ENCODE measurements around the gene CLDN5.

CLDN5 gene

DNA sequence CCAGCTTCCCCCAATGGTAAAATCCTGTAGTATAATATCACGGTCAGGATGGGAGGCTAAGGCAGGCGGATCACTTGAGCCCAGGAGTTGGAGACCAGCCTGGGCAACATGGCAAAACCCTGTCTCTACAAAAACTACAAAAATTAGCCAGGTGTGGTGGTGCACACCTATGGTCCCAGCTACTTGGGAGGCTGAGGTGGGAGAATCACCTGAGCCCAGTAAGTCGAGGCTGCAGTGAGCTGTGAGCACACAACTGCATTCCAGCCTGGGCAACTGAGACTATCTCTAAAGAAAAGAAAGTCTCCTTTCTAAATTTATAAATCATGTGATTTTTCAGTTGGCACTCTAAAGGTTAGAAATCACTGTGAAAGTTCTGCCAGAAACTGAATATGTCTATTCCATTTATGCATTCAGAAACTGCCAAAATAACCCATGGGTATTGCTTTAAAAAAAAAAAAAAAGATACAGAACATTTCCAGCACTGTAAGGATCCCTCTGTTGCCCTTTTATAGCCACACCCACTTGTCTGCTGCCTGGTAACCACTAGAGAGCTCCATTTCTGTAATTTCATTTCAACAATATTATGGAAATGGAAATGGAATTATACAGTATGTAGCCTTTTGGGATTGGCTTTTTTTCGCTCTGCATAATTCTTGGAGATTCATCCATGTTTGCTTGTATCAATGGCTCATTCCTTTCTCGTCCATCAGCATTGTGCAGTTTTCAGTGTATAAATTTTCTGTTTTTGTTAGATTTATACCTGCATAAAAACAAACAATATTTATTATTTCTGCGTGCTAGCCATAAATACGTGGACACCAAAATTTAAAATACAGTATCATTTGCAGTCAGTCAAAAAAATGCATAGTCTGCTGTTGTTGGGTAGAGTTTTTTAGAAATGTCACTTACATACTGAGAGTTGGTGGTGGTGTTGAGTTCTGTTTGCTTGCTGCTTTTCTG lies 35.0 kb downstream of the CLDN5 start:
- in situ Hi-C loops (cut with HindIII; ENCODE audit: low sequenced_read_pairs), result no loop called here

DNA sequence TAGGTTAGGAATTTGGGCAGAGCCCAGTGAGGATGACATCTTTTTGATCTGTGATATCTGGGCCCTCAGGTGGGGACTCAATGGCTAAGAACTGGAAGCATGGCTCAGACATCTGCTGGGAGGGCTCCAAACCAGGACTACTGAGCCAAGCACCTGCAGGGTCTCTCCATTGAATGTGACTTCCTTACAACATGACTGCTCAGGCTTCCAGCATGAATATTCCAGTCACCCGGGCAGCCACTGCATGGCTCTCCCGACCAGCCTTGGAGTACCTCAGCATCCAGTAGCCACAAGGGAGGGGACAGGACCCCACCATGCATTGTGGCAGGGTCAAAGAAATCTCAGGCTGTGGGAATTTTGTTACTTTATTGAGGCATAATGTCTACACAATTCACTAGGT lies 35.9 kb downstream of the CLDN5 start:
- in situ Hi-C loops (cut with HindIII; ENCODE audit: low sequenced_read_pairs), result no loop called here

DNA sequence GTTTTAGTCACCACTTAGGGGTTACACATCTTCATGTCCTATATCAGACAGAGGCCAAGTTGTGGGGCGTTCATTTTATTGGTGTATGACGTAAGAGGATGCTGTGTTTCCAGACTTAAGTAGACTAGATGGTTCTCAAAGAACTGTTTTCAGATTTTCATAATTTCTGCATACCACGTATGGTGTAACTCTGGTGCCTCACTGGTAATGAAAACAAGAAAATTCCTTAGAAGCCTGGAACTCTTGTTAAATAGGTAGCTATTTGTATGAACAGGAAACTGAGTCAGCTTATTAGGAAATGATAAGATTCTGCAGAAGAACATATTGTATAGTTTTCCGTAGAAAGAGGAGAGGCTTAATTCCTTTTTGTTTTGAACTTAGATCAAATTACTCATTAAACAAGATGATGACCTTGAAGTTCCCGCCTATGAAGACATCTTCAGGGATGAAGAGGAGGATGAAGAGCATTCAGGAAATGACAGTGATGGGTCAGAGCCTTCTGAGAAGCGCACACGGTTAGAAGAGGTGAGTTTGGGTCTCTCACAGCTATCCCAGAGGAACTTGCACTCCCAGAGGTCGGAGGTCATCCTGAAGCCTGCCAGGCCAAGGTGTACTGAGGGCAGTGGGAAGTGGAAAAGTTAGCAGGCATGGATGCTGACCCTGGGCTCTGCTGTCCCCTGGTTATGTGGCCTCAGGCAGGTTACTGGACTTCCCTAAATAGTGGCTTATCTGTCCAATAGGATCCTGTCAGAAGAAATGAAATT lies 40.5 kb downstream of the CLDN5 start:
- in situ Hi-C loops (cut with HindIII; ENCODE audit: low sequenced_read_pairs), result no loop called here

DNA sequence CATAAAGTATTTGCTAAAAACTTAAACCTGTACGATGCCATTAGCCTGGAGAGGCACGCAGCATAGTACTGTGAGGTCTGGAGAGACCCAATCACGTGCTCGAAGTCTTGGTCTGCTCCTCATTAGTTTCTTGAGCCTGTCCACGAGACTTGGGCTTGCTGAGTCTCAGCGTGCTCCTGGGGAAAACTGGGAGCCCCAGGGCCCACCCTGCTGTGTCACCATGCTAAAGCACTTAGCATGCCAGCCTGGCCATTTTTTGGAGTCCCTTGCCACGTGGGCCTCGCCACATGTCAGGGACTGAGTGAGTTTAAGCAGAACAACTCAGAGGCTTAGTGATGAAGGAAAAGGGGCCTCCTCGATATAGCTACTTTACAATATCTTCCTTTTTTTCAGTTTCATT lies 41.9 kb downstream of the CLDN5 start:
- in situ Hi-C loops (cut with HindIII; ENCODE audit: low sequenced_read_pairs), result no loop called here

DNA sequence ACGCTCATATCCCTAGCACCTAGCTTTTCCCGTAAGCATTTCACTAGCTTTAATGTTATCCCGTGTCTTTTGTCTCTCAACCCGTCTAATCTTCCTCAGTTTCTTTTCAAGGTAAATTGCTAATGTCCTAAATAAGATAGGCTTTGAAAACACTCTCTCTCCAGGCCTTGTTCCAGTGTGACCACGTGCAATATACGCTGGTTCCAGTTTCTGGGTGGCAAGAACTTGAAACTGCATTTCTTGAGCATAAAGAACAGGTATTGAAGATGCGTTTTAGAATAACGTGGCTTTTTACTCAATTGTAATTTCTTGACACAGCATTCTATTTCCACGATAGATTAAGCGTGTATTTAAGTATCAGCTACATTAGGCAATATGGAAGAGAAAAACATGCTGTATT lies 43.4 kb downstream of the CLDN5 start:
- in situ Hi-C loops (cut with HindIII; ENCODE audit: low sequenced_read_pairs), result no loop called here

DNA sequence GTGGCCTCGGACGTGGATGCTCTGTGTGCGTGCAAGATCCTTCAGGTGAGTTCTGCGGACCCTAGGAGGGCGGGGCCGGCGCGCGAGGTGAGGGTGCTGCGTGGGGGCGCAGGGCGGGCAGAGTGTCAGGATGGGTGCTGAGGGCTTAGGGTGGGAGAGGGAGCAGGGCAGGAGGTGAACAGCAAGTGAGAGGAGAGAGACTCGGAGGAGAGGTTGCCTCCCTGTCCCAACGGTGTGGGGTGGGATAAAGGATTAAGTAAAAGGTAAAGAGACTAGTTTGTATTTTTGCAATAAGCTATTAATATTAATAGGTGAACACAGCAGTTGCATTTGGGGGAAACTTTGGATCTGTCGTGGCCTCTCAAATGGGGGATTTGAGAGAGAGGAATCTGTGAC lies 44.0 kb downstream of the CLDN5 start:
- in situ Hi-C loops (cut with HindIII; ENCODE audit: low sequenced_read_pairs), result no loop called here

DNA sequence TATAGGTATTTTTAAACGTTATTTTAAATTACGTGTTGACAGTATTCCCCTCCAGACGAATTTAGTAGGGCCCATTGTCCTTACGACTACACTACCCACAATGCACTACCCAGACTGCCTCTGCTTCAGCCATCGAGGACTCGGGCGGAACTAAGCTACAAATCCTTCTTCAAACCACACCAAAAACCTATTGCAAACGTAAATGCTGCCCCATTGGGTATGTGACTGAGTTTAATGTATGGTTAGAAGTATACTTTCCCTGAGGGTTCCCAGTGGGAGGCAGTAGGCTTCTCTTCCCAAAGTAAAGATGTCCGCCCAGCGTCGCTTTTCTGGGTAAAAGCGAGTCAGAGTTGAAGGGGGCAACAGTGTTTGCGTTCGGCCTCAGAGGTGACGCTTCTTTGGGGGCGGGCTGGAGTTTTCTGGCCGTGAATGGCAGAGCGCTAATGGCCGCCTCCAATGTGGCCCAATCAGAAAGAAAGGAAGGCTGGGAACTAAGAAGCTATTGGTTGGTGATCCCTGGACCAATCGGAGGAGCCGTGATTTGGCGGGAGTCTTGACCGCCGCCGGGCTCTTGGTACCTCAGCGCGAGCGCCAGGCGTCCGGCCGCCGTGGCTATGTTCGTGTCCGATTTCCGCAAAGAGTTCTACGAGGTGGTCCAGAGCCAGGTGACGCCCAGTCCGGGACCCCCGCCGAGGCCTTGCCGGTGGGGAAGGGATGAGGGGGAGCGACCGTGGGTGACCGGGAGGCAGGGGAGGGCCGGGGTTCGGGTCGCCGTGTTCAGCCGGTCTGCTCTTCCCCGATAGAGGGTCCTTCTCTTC lies 44.6 kb downstream of the CLDN5 start, which contains the start of gene CDC45:
CDC45 (plus strand) TSS at position 566 of the 818 bp plus-strand sequence; CDS start at position 615, 49 bp downstream.
- in situ Hi-C loops (cut with HindIII; ENCODE audit: low sequenced_read_pairs), result no loop called here

DNA sequence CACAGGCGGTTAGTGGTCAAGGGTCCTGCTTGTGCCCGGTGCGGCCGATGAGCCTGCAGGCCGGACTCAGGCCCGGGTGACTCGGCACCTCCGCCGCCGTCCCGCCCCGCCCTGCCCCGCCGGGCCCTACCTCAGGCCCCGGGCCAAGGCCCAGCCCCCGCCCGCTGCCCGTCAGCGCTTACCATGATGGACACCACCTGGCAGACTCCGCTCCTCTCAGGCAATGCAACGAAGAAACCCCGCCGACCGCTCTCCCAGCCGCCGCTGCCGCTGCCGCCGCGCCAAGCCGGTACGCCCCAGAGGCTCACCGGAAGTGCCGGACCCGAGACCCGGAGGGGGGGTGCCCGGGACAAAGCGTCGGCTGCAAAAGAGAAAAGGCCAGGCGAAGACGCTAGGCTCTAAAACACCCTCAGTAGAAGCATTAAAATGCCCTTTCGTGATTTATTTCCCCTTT lies 45.3 kb downstream of the CLDN5 start, which contains the start of gene UFD1:
UFD1 (minus strand) TSS at position 293 of the 454 bp plus-strand sequence; CDS start at position 185, 108 bp downstream.
- in situ Hi-C loops (cut with HindIII; ENCODE audit: low sequenced_read_pairs), result no loop called here

DNA sequence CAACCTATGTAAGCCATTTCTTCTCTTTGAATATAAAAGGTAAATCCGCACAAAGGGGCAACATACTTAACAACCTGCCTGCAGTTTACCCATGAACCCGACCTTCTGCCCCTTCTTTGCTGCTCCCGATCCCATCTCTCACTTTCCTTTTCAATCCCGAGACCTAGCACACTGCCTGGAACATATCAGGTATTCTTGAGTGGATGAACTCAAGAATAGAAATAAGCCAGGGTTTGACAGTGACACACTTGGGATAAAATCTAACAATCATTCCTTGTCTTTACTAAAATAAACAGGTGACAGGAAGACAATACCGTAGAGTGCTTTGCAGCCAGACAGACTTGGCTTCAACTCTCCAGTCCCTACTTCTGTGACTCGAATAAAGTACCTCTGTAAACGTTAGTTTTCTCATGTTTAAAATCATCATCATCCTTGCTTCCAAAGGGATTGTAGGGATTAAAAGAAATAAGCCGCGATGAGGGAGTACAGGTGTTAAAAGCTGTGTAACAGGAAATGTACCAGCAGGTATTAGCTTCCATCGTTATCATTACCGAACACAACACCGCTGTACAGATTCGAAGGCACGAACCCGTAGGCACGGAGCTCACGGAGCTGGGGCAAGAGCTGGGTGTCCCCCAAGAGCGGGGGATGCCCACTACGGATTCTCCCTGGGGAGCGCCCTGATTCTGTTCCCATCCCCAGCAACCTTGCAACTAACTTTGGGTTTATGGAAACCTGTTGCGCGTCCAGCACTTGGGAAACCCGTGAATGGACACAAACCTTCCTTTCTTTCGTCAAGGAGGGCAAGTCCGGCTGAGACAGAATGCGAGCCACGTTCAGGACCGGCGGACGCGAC lies 45.9 kb downstream of the CLDN5 start:
- in situ Hi-C loops (cut with HindIII; ENCODE audit: low sequenced_read_pairs), result no loop called here

DNA sequence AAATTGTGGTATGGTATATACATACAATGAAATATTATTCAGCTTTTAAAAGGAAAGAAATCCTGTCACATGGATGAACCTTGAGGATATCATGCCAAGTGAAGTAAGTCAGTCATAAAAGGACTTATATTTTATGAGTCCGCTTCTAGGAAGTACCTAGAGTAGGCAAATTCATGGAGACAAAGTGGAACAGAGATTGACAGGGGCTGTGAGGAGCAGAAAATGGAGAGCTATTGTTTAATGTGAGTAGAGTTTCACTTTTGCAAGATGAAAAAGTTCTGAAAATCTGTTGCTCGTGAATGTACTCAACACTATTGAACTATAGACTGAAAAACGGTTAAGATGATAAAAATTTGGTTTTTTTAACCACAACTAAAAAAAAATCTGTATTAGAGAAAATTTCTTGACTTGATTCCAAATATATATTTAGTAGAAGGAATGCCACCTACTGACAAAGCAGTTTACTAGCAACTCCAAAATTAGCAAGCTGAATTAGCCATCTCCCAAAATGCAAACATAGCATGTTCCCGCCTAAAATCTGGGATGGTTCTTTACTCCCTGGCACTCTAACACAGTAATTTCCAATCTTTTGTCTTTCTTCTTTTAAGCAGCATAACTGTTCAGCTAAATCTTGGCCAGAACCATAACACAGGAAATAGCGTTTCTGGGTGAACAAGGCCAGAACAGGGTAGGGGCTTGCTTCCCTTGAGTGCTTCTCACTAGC lies 46.7 kb downstream of the CLDN5 start:
- in situ Hi-C loops (cut with HindIII; ENCODE audit: low sequenced_read_pairs), result no loop called here

DNA sequence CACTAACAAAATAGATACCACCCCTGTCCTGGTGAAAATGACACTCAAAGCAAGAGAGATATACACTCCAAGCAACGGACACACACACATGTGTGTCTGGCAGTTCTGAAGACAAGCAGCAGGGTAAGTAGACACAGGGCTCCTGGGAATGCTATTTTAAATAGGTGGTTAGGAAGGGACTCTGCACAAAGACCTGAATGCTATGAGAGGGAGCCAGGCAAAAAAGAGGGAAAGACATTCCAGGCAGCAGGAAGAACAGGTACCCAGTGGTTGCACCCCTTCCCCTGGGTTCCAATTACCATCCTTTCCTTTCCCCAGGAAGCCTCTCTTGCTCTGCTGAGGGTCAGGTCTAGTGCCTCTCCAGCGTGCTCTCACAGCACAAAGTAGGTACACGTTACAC lies 48.2 kb downstream of the CLDN5 start:
- in situ Hi-C loops (cut with HindIII; ENCODE audit: low sequenced_read_pairs), result no loop called here

DNA sequence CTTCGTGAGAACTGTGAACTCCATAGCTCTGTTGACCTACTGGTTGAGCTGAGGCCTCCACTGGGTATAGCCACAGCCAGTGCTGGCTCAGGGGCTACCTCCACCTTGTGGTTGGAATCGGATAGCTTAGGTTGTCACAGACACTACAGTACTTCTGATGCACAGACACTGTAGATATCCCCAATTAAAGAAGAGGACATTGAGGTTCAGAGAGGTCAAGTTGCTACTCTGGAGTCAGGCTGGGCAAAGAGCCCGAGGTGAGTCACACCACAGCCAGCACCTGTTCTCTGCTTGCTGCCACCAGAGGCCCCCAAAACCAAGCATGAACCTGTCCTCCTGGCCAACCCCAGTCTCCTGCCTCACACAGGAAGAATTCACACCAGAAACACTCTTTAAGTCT lies 50.6 kb downstream of the CLDN5 start:
- in situ Hi-C loops (cut with HindIII; ENCODE audit: low sequenced_read_pairs), result no loop called here

All from DLD1 (cell line).